HFF-Myc (cell line): ENCODE measurements around the gene TPSB2.

Experiments used
- DNase-seq: peaks from one replicate; pipeline ENCODE4 v3.0.0-alpha.2; 2011; ENCODE audit warnings: low read depth; ENCODE audit errors: extremely low read depth
- H3K4me3 ChIP-seq: replicated peaks from 2 replicates; pipeline ENCODE4 v1.5.1; 2011; ENCODE audit warnings: low read depth, mild to moderate bottlenecking, control low read depth, low read length
- TF ChIP-seq, protein P1 (sequence below): IDR thresholded peaks from 2 replicates; pipeline ENCODE4 v1.5.1; 2012; ENCODE audit warnings: mild to moderate bottlenecking, low read depth, low read length, control low read depth; ENCODE audit errors: missing control alignments

TPSB2 gene

GRCh38 chr16:1181404-1182315 is 48.3 kb downstream of the TPSB2 start:
- H3K4me3 ChIP-seq = no peak overlapping the region
- TF ChIP-seq, protein P1, sequence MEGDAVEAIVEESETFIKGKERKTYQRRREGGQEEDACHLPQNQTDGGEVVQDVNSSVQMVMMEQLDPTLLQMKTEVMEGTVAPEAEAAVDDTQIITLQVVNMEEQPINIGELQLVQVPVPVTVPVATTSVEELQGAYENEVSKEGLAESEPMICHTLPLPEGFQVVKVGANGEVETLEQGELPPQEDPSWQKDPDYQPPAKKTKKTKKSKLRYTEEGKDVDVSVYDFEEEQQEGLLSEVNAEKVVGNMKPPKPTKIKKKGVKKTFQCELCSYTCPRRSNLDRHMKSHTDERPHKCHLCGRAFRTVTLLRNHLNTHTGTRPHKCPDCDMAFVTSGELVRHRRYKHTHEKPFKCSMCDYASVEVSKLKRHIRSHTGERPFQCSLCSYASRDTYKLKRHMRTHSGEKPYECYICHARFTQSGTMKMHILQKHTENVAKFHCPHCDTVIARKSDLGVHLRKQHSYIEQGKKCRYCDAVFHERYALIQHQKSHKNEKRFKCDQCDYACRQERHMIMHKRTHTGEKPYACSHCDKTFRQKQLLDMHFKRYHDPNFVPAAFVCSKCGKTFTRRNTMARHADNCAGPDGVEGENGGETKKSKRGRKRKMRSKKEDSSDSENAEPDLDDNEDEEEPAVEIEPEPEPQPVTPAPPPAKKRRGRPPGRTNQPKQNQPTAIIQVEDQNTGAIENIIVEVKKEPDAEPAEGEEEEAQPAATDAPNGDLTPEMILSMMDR = no peak
- DNase-seq = no peak

- H3K4me3 ChIP-seq = no peak overlapping the region
- DNase-seq = no peak
- TF ChIP-seq, protein P1 = no peak
Measured at GRCh38 chr16:1180549-1181403, 49.2 kb downstream of the TPSB2 start.
